K562 (cell line): ENCODE results near the gene RAB2B. TPM values are rescaled to one million over a fixed set of nuclear protein-coding genes. Genes with fewer than 3 reads are reported as not detected.

ENCODE experiments used
- CCNT2 ChIP-seq: IDR thresholded peaks from 2 replicates; pipeline ENCODE4 v1.6.1; 2011; ENCODE audit warnings: borderline replicate concordance, low read depth, mild to moderate bottlenecking, moderate library complexity, mixed read lengths, low read length; ENCODE audit not compliant: insufficient read length; ENCODE audit errors: extremely low read depth
- DPF2 ChIP-seq: fragments of 450-650 bp; IDR thresholded peaks from 2 replicates; pipeline ENCODE4 v1.6.1; 2016
- HDAC2 ChIP-seq: fragments of 450-650 bp; IDR thresholded peaks from 2 replicates; pipeline ENCODE4 v1.6.1; 2016; ENCODE audit warnings: mild to moderate bottlenecking
- ILF3 ChIP-seq: fragments of 450-650 bp; IDR thresholded peaks from 2 replicates; pipeline ENCODE4 v1.6.1; 2018; ENCODE audit warnings: antibody characterized with exemption, mild to moderate bottlenecking, moderate library complexity, borderline replicate concordance
- L3MBTL2 ChIP-seq: fragments of 450-650 bp; IDR thresholded peaks from 2 replicates; pipeline ENCODE4 v1.6.1; 2016; ENCODE audit warnings: mild to moderate bottlenecking, moderate library complexity
- PHTF2 ChIP-seq: fragments of 250-450 bp; sonication (Bioruptor Pico); IDR thresholded peaks from 2 replicates; pipeline ENCODE4 v1.5.0; 2021; ENCODE audit warnings: mild to moderate bottlenecking
- RBFOX2 ChIP-seq: fragments of 200-400 bp; formaldehyde crosslinking; IDR thresholded peaks from 2 replicates; pipeline ENCODE4 v1.6.1; 2017; ENCODE audit warnings: low read depth, mild to moderate bottlenecking, low read length, moderate library complexity
- SMARCA4 ChIP-seq: fragments of 450-650 bp; IDR thresholded peaks from 2 replicates; pipeline ENCODE4 v1.6.1; 2016
- SMC3 ChIP-seq: conservative IDR thresholded peaks from 2 replicates; pipeline ENCODE4 v1.6.1; 2011; ENCODE audit warnings: low read depth, low read length, improper control_type of control experiment; ENCODE audit not compliant: insufficient read depth
- SRSF7 ChIP-seq: fragments of 200-400 bp; formaldehyde crosslinking; optimal IDR thresholded peaks from 2 replicates; pipeline ENCODE3; 2017; ENCODE audit warnings: mild to moderate bottlenecking, low read depth, low read length
- TAF15 ChIP-seq: fragments of 200-400 bp; formaldehyde crosslinking; IDR thresholded peaks from 2 replicates; pipeline ENCODE4 v1.6.1; 2017; ENCODE audit warnings: mild to moderate bottlenecking, low read depth, low read length, moderate library complexity
- ZNF140 ChIP-seq: fragments of 250-450 bp; sonication (Bioruptor Pico); IDR thresholded peaks from 2 replicates; pipeline ENCODE4 v1.8.0; 2021; ENCODE audit warnings: moderate library complexity, mild to moderate bottlenecking, inconsistent platforms
- polyA plus RNA-seq, 8 experiments: library from polyadenylated mRNA; depleted of rRNA in 4 of 8; stranded (reverse) in 5 of 8; unstranded in 3 of 8; fragments of >200 nt; fragmentation: Nextera tagmentation in 2 of 8; fragmentation: Illumina TruSeq in 1 of 8; extraction: Ambion mirVana in 2 of 8; extraction: Trizol in 1 of 8; gene quantifications; 2 replicates each; pipeline versions ENCODE4 v1.2.1 to v1.2.3, GENCODE V29; 2011 to 2014; ENCODE audit warnings: inconsistent platforms in 1 of 8, missing spikeins in 1 of 8
- total RNA-seq, 7 experiments: library from RNA; depleted of rRNA in 6 of 7; stranded (reverse); fragments of >200 nt in 6 of 7; fragmentation: Illumina TruSeq in 2 of 7; extraction: Trizol in 2 of 7; gene quantifications; 2 replicates each; pipeline versions ENCODE4 v1.2.1 to v1.2.3, GENCODE V29; 2011 to 2021; ENCODE audit warnings: low replicate concordance in 1 of 7
- TF ChIP-seq, protein P1 (sequence below), 3 experiments: fragments of 200-800 bp in 1 of 3; fragments of 250-450 bp in 1 of 3; fragments of 450-650 bp in 1 of 3; sonication (Bioruptor Pico) in 1 of 3; sonication (Bioruptor generic) in 1 of 3; formaldehyde crosslinking in 1 of 3; IDR thresholded peaks; 2 replicates each; pipeline versions ENCODE4 v1.6.1 to v1.8.0; 2016 to 2022; ENCODE audit warnings: mild to moderate bottlenecking in 2 of 3, missing genetic modification characterization in 2 of 3, missing compliant biosample characterization in 1 of 3, moderate library complexity in 1 of 3
- TF ChIP-seq, protein P2 (sequence below), 2 experiments: IDR thresholded peaks in 1 of 2; conservative IDR thresholded peaks in 1 of 2; 2 replicates each; pipeline ENCODE4 v1.6.1; 2016; ENCODE audit warnings: low read depth in 2 of 2, mild to moderate bottlenecking in 1 of 2, missing compliant biosample characterization in 1 of 2, missing genetic modification characterization in 1 of 2, moderate library complexity in 1 of 2
- TF ChIP-seq, protein P3 (sequence below): fragments of 250-450 bp; sonication (Bioruptor Pico); IDR thresholded peaks from 2 replicates; pipeline ENCODE4 v1.8.0; 2021; ENCODE audit warnings: moderate library complexity, mild to moderate bottlenecking, inconsistent platforms
- TF ChIP-seq, protein P4 (sequence below): fragments of 250-450 bp; sonication (Bioruptor Pico); IDR thresholded peaks from 2 replicates; pipeline ENCODE4 v1.4.0; 2020
- TF ChIP-seq, protein P5 (sequence below), 2 experiments: fragments of 450-650 bp; conservative IDR thresholded peaks; 2 replicates each; pipeline ENCODE4 v1.6.1; 2017; ENCODE audit warnings: mild to moderate bottlenecking in 2 of 2, moderate library complexity in 2 of 2

Gene RAB2B
- total and polyA plus RNA-seq, 9 of the 15 experiments (the other 6 are each of a cell fraction or from before 2014, with no cell fraction given) = 4.6 to 19.8 (median 9.8) TPM

DNA sequence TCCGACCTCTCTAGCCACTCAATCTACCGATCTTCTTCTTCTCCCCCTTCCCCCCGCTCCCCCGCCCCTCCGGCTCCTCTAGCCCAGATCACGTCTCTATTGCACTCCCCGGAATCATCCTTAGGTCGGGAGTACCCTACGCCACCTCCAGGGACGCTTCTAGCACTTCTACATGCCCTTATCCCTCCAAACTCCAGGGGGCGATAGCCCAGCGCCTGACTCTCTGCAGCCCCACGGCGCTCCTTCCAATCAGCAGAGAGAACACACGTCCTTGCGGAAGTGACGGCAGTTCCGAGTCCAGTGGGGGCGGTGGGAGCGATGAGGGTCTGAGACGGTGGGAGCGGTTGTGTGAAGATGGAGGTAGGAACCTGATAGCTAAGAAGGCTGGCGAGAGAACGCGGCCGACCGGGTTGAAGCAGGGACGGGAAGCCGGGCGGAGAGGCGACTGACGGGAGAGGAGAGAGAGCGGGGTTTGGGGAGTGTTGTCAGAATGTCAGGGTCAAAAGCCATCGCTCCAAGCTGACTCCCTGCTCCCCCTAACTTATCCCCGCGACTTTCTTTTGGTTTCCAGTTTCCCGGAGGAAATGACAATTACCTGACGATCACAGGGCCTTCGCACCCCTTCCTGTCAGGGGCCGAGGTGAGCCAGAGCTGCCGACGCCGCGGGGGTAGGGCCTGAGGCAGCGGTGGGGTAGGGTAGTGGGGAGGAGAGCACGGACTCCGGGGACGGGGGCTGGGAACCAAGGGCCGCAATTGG is at the start of gene RAB2B, which contains the start of gene TOX4 (continued):
- TF ChIP-seq, protein P1, sequence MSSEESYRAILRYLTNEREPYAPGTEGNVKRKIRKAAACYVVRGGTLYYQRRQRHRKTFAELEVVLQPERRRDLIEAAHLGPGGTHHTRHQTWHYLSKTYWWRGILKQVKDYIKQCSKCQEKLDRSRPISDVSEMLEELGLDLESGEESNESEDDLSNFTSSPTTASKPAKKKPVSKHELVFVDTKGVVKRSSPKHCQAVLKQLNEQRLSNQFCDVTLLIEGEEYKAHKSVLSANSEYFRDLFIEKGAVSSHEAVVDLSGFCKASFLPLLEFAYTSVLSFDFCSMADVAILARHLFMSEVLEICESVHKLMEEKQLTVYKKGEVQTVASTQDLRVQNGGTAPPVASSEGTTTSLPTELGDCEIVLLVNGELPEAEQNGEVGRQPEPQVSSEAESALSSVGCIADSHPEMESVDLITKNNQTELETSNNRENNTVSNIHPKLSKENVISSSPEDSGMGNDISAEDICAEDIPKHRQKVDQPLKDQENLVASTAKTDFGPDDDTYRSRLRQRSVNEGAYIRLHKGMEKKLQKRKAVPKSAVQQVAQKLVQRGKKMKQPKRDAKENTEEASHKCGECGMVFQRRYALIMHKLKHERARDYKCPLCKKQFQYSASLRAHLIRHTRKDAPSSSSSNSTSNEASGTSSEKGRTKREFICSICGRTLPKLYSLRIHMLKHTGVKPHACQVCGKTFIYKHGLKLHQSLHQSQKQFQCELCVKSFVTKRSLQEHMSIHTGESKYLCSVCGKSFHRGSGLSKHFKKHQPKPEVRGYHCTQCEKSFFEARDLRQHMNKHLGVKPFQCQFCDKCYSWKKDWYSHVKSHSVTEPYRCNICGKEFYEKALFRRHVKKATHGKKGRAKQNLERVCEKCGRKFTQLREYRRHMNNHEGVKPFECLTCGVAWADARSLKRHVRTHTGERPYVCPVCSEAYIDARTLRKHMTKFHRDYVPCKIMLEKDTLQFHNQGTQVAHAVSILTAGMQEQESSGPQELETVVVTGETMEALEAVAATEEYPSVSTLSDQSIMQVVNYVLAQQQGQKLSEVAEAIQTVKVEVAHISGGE (CRISPR knock-in tag; IDR thresholded peaks at IDR 0.05) = peak in 1 of 3 experiments; percentile 38; a peak in 1 of 6 replicates
- TF ChIP-seq, protein P2, sequence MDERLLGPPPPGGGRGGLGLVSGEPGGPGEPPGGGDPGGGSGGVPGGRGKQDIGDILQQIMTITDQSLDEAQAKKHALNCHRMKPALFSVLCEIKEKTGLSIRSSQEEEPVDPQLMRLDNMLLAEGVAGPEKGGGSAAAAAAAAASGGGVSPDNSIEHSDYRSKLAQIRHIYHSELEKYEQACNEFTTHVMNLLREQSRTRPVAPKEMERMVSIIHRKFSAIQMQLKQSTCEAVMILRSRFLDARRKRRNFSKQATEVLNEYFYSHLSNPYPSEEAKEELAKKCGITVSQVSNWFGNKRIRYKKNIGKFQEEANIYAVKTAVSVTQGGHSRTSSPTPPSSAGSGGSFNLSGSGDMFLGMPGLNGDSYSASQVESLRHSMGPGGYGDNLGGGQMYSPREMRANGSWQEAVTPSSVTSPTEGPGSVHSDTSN (CRISPR knock-in tag; IDR thresholded peaks at IDR 0.05; ENCODE audit: low read depth) = no peak
- TF ChIP-seq, protein P2 (tag; conservative IDR thresholded peaks at IDR 0.05; ENCODE audit: low read depth) = no peak
- TF ChIP-seq TAF15 (no peak), CCNT2 (no peak), L3MBTL2 (no peak), SMC3 (peak; percentile 52), HDAC2 (peak; percentile 65), DPF2 (0 out of 2 replicates have a peak, but pooled peaks have one; percentile 21), SMARCA4 (no peak), ZNF140 (CRISPR knock-in tag) (no peak), SRSF7 (no peak), ILF3 (no peak), PHTF2 (CRISPR knock-in tag) (no peak), RBFOX2 (peak; percentile 73)
- TF ChIP-seq, protein P3, sequence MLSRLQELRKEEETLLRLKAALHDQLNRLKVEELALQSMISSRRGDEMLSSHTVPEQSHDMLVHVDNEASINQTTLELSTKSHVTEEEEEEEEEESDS (CRISPR knock-in tag) = no peak
- TF ChIP-seq, protein P4, sequence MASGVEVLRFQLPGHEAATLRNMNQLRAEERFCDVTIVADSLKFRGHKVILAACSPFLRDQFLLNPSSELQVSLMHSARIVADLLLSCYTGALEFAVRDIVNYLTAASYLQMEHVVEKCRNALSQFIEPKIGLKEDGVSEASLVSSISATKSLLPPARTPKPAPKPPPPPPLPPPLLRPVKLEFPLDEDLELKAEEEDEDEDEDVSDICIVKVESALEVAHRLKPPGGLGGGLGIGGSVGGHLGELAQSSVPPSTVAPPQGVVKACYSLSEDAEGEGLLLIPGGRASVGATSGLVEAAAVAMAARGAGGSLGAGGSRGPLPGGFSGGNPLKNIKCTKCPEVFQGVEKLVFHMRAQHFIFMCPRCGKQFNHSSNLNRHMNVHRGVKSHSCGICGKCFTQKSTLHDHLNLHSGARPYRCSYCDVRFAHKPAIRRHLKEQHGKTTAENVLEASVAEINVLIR (CRISPR knock-in tag) = peak; percentile 82
- TF ChIP-seq, protein P5, sequence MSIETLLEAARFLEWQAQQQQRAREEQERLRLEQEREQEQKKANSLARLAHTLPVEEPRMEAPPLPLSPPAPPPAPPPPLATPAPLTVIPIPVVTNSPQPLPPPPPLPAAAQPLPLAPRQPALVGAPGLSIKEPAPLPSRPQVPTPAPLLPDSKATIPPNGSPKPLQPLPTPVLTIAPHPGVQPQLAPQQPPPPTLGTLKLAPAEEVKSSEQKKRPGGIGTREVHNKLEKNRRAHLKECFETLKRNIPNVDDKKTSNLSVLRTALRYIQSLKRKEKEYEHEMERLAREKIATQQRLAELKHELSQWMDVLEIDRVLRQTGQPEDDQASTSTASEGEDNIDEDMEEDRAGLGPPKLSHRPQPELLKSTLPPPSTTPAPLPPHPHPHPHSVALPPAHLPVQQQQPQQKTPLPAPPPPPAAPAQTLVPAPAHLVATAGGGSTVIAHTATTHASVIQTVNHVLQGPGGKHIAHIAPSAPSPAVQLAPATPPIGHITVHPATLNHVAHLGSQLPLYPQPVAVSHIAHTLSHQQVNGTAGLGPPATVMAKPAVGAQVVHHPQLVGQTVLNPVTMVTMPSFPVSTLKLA (conservative IDR thresholded peaks at IDR 0.05) = peak; percentile 55 to 81
